GM12874 (cell line): ENCODE data around the gene IL13.

Experiments
- CTCF ChIP-seq: IDR thresholded peaks from 2 replicates; pipeline ENCODE4 v1.5.1; 2011; ENCODE audit warnings: low read depth, mild to moderate bottlenecking, control low read depth, low read length, moderate library complexity; ENCODE audit not compliant: insufficient read depth

IL13 gene

GRCh38 chr5:132681476-132681831 lies 23.5 kb downstream of the IL13 start:
- TF ChIP-seq CTCF = no peak

DNA sequence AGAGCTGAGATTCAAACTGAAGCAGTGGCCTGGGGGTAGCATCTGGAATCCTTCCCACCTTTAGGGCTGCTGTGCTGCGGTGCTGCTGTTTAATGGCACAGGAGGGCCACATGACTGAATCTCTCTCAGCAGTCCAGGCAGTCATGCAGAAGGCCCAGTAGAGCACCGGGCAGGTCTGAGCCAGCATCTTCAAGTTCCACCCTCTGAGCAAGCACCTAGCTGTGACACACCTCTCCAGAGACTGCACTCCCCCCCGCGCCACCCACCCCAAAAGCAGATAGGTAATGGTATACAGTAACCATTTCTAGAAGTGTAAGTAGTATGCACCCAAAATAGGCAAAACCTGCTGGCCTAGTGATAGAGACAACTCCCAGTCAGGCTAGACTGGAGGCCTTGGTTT lies 24.0 kb downstream of the IL13 start:
- no peak for TF ChIP-seq CTCF

GRCh38 chr5:132684491-132684890 lies 26.5 kb downstream of the IL13 start:
- TF ChIP-seq CTCF = no peak

- TF ChIP-seq CTCF = no peak
These were observed 27.1 kb downstream of the IL13 start for GRCh38 chr5:132684922-132685720.

DNA sequence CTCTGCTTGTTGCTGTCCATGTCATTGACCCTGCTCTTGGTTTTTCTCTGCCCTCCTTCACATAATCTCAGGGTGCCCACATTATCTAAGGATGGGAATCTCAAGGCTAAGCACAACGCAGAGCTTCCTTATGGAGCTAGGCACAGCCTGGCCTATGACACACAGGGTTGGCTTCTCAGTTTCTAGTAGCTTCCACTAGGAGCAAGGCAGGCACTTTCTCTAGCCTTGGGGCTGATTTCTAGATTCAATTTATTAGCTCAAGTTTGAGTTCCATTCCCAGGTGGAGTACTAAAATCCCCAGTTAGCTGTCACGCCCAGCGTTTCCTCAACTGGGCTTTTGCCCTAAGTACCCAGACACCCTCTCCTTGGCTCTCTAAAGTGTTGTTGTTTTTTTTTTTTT lies 28.2 kb downstream of the IL13 start:
- no peak for TF ChIP-seq CTCF

DNA sequence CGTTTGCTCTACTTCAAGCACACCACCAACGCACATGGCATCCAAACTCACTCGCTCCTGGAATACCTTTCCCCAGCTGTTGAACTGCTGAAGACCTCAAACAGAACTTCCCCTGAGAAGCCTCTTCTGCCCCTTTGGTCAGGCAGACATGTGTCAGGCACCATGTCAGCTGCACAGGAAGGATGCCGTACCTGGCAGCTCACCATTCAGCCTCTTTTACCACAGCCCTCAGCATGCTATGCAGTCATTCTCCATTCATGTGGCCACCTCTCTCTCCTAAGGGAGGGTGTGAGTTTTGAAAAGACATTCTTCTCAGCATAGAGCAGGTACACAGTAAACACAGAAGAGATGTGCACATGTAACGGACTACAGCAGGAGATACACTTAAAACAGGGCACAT lies 30.0 kb downstream of the IL13 start:
- TF ChIP-seq CTCF = no peak

GRCh38 chr5:132688536-132689339 lies 30.8 kb downstream of the IL13 start:
- TF ChIP-seq CTCF = no peak
